Hippocampal formation (tissue), 2 donors: ENCODE data around the gene PSMD12.

Experiments used
- DNase-seq, 2 donors: peaks; one replicate each; lab custom pipeline; 2025; lab: John Stamatoyannopoulos, UW

Gene PSMD12

GRCh38 chr17:67386965-67387551 is 20.7 kb upstream of the PSMD12 start:
- DNase-seq, result peak in 1 of 2 donors; percentile 4

GRCh38 chr17:67385122-67385988 is 19.0 kb upstream of the PSMD12 start:
- DNase-seq, result no peak

- DNase-seq, result no peak
Measured at GRCh38 chr17:67381929-67382257, 15.5 kb upstream of the PSMD12 start.

DNA sequence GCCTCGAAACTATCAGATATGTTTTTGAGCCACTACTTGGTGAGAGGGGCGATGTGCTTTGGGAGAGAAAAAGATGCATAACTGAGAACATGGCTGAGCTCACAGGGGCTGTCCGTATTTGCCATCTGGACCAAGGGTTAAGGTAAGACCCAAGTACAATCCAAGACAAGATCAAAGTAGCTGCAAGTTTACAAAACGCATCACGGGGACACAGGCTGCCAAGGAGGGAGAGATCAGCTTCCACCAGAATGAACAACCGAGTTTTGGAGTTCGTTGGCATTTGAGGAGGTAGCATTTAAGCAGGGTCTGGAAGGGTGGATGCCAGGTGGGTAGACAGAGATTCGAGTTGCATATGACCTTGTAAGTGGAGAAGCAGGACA is 12.9 kb upstream of the PSMD12 start:
- DNase-seq, result no peak

GRCh38 chr17:67378454-67379250 is 12.3 kb upstream of the PSMD12 start:
- DNase-seq, result peak; percentile 46 to 55

- peak in 1 of 2 donors; percentile 30 for DNase-seq
Measured at GRCh38 chr17:67377488-67378453, 11.4 kb upstream of the PSMD12 start.

- peak; percentile 80 to 86 for DNase-seq
Measured at GRCh38 chr17:67376737-67377487, 10.5 kb upstream of the PSMD12 start, which contains the start of gene PITPNC1. Gene PITPNC1 (plus strand): TSS chr17:67377281.

DNA sequence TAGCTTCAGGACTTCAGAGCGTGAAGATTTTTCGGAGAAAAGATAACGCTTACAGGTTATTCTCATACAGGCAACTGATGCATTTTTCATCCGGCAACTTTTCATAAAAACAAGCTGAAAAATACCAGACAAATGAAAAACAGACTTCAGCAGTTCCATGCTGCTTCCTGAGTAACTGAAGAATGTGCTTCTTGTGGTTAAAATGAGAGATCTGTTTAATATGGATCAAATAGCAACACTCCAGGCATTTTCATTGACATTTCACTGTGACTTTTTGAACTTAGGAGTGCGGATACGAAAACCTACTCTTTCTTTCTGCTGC is 10.0 kb upstream of the PSMD12 start:
- DNase-seq, result no peak

DNA sequence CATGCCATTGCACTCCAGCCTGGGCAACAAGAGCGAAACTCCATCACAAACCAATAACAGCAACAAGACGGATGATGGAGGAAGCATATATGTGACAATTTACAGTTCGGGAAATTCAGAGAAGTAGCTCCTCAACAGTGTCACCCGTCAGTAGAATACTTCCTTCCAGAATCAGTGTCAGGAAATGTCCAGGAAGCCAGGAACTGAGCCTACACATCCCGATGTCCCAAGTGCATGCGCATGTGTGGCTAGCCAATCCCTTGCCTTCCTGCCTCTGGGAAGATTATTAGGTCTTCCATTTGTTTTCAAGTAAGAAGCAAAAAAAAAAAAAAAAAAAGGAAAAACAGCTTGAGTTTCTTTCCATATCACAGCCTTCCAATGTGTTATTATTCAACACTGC is 9.3 kb upstream of the PSMD12 start:
- no peak for DNase-seq

DNA sequence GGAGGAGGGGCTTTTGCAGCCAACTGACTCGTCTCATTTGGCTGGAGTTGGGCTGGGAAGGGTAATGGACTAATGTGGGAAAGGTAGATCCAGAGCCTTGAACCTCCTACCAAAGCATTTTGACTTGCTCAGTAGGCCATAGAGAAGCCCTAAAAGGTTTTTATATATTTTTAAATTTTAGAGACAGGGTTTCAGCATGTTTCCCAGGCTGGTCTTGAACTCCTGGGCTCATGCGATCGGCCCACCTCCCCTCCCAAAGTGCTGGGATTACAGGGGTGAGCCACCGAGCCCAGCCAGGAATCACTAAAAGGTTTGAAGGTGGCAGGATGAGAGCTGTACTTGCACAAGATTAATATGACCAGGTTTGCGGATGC is 8.7 kb upstream of the PSMD12 start:
- no peak for DNase-seq

- peak; percentile 64 to 75 for DNase-seq
Measured at GRCh38 chr17:67374329-67375053, 8.1 kb upstream of the PSMD12 start.

DNA sequence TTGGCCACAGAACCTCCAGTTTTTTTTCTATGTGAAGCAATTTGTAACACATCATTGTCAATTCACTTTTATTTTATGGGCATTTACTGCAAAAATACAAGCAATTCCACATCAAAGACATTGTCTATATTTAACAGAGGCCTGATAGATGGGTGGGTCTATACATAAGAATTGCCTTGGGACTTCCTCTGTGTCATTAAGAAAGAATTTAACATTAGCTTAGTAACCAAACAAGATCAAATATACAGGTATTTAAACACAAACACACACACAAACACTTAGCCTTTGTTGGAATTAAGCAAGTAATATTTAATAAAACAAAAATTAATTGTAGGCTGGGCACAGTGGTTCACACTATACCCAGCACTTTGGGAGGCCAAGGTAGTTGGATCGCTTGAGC is 6.4 kb upstream of the PSMD12 start:
- no peak for DNase-seq

GRCh38 chr17:67369676-67370075 is 3.3 kb upstream of the PSMD12 start:
- no peak for DNase-seq

DNA sequence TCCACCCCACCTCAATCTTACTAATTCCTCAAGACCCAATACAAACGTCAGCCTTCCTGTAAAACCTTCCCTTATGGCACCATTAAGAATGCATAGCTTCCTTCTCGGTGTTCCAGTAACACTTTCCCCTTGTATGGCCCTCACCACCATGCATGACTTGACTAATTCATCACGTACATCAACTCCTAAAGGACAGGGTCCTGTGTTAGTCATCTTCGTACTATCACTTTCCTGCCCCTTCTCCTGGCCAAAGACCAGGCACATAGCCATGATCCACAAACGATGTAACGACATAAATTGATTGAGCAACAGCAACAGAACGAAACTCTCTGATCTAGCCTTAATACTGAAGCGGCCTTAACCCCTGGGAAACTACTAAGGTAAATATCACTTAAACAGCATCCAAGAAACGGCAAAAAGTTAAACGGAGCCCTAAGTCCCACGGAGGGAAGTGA is 612 bp downstream of the PSMD12 start:
- no peak for DNase-seq

DNA sequence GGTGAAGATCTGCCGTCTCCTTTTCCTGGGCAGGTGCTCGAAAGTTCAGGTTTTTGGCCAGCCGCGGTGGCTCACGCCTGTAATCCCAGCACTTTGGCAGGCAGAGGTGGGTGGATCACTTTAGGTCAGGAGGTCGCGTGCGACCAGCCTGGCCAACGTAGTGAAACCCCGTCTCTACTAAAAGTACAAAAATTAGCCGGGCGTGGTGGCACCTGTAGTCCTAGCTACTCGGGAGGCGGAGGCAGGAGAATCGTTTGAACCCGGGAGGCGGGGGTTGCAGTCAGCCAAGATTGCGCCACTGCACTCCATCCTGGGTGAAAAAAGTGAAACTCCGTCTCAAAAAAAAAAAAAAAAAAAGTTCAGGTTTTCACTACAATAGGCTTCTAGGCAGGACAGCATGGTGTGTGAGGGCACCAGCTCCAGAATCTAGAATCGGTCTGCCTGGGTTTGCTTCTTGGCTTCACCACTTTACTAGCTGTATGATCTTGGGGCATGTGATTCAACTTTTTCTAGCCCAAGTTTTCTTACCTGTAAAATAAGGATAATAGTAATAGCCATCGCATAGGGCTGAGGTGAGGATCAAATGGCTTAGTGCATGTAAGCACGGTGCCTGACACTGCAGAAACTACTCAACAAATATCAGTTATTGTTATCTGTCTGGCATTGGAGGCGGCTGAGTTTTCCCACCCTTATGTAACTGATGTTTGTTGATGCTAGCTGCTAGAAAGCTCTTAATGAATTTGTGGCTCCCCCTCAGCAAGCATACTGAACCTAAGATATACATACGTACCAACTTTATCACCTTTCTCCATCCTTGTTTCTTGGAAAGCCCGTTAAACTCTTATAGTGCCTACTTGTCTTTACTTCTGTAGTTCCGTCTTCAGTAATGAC is 1.3 kb downstream of the PSMD12 start:
- DNase-seq, result no peak

DNA sequence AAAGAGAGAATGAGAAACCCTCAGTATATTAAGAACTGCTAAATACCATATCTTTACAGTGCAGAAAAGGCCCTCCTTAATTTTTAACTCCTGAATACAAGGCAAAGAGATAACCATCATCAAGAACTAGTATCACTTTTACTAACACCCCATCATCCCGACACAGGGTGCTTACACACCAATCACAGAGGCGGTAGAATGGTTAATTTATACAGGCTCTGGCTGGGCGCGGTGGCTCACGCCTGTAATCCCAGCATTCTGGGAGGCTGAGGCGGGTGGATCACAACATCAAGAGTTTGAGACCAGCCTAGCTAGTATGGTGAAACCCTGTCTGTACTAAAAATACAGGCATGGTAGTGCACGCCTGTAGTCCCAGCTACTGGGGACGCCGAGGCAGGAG is 4.2 kb downstream of the PSMD12 start:
- no peak for DNase-seq

- DNase-seq, result no peak
Measured at GRCh38 chr17:67360880-67361279, 5.5 kb downstream of the PSMD12 start.

DNA sequence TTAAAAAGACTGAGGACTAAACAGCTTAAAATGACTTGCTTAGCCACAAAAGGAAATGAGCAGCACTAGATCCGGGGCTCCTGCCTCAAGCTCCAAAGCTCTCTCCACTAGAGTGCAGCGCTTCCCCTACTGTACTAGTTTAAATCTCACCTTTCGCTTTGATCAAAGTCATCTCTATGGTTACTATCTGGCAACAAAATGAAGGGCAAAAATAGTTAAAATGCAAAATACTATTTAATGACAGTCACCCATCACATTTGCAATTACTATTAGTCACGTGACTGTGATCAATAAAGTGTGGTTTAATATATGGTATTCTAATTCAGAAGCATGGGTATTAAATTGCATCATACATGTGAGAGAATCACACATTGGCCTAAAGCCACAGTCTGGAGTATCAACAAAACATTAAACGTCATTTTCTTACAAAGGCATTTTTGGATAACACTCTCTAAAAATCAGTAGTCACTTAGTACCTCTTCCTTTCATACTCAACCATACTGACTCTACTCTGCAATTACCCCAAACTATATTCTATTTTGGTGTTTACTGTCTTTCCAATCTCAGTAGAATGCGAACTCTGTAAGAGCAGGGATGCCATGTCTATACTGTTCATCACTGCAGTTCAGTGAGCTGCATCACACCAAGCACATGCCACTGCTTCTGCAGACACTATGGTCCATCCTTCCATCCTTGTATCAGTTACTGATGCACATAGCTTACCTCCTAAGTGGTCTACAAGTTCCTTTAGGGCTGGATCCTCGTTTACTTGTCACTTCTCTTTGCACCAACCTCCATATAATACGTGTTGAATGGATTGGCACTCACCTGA is 6.2 kb downstream of the PSMD12 start:
- DNase-seq, result no peak
